Left colon (tissue), 2 donors: ENCODE results near the gene SLIT3. TPM values are rescaled to one million over a fixed set of nuclear protein-coding genes. Genes with fewer than 3 reads are reported as not detected.

Experiments used
- ATAC-seq: fragments of 200-7000 bp; cut with Tn5 transposase; one replicate; pipeline ENCODE4 v1.9.1; 2020; ENCODE audit warnings: mild to moderate bottlenecking, moderate library complexity
- DNase-seq, 2 donors: peaks; one replicate each; pipeline ENCODE4 v3.0.0-alpha.2; 2020
- intact Hi-C, 2 donors: fragments of 100-400 bp; cut with DNase I in 1 of 2; cut with micrococcal nuclease in 1 of 2; formaldehyde crosslinking; loops; one replicate each; pipeline versions ENCODE4 v1.11.2 to v1.14.0; 2022; cut with DNase I, micrococcal nuclease
- total RNA-seq, 2 donors: library from RNA; stranded (reverse); fragmentation: NEBNext Ultra II Directional; extraction: Animal tissue kit (Norgen Biotek cat#: 25700); gene quantifications; one replicate each; pipeline ENCODE4 v1.2.1, GENCODE V29; 2021
- donor health status: DM: no; HTN: no; CAD: no.
- donor health status: DM: yes; HTN: yes; CAD: no.

The SLIT3 gene
- total RNA-seq, 2 donors from 2014 or later = 6.1 to 15.7 TPM

DNA sequence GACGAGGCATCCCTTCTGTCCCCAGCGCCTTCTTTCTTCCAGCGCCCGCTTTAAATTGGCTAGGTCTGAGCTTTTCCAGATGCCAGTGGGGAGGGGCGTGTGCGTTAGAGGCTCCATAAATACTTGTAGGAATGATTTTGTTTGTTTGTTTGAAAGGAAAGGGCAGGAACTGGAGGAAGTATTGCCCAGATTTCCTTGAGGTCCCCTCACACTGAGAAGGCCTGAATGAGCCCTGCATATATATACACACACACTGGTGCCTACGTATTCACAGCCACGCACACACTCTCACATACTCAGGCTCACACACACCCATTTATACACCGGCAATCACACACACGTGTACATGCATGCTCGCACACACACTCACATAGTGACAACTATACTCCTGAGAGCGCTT is 1.0 kb upstream of the SLIT3 start:
- DNase-seq = no peak
- intact Hi-C loops = loop anchor here in 1 of 2 donors (2.0 kb wide), 1 partner anchor 315 kb away; no protein-coding TSS in a partner anchor
- no peak for ATAC-seq

DNA sequence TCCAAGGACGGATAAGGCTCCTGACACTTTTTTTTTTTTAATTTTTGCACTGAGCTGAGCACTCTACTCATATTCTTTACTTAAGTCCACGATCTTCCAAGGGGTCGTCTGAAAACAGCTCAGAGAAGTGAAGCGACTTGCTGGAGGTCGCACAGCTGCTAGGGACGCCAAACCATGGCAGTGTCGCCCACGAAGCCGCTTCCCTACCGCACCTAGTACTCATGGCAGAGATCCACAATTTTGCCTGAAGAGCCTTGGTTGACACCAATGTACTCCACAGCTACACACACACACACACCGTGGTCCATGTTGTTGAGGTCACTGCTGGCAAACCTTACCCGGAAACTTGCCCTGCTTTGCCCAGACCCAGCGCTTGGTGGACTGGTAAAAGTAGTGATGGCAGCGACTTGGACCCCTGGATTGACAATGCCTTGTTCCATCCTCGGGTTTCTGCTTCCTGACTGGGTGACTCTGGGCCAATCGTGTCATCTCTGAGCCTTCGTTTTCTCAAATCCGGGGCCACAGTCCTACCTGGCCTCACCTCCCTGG is 521 bp upstream of the SLIT3 start:
- DNase-seq (no peak), ATAC-seq (no peak)
- intact Hi-C loops = no loop called here

GRCh38 chr5:169299663-169300467 is 1.1 kb downstream of the SLIT3 start:
- intact Hi-C loops = no loop called here
- DNase-seq = no peak
- no peak for ATAC-seq

GRCh38 chr5:169299191-169299662 is 1.7 kb downstream of the SLIT3 start:
- intact Hi-C loops = no loop called here
- ATAC-seq = no peak
- no peak for DNase-seq

- ATAC-seq (no peak), DNase-seq (no peak)
- intact Hi-C loops = no loop called here
Measured at GRCh38 chr5:169298193-169298592, 2.7 kb downstream of the SLIT3 start.

DNA sequence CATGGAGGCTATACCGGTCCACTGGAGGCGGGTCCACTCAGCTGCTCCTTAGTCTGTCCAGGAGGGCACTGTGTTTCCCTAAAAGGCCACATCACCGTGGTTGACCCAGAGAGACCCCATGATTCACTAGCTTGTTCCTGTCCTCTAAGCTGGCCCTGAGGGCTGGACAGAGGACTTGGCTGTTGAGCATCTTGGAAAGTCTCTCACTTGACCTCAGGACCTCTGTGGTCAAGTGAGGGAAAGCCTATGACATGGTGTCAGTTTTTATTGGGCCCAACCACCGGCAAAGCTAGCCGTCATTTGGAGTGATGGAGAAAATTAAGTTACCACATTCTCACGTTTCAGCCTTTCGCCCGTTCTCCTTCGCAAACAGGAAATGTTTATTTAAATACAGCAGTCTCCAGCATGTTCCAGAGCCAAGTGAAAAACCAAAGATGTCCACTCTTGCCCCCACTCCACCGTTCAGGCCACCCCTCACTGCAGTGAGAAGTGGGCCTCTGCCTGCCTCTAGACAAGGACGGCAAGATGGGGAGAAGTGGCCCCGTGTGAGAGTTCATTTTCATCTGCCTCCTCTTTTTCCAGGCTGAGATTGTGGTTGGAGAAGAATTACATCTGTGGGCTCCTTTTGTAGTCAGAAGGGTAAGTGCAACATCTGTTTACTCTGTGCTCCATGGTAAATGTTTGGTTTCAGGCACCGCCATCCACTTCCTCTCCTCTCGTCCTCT is 4.4 kb downstream of the SLIT3 start:
- DNase-seq (no peak), ATAC-seq (no peak)
- intact Hi-C loops = no loop called here

- ATAC-seq = no peak
Measured at GRCh38 chr5:169295306-169295705, 5.6 kb downstream of the SLIT3 start.

DNA sequence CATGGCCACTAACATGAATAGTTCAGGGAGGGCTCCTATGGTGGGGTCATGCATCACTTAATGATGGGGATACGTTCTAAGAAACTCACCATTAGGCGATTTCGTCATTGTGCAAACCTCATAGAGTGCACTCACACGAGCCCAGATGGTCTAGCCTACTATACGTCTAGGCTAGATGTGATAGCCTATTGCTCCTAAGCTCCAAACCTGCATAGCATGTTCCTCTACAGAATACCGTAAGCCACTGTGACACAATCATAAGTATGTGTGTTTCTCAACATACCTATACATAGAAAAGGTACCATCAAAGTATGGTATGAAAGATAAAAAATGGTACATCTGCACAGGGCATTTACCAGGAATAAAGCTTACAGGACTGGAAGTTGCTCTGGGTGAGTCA is 6.3 kb downstream of the SLIT3 start:
- no peak for ATAC-seq
- DNase-seq = no peak
- intact Hi-C loops = no loop called here

More at GRCh38 chr5:169295306-169295705, 5.6 kb downstream of the SLIT3 start:
- DNase-seq = no peak
- intact Hi-C loops = no loop called here

DNA sequence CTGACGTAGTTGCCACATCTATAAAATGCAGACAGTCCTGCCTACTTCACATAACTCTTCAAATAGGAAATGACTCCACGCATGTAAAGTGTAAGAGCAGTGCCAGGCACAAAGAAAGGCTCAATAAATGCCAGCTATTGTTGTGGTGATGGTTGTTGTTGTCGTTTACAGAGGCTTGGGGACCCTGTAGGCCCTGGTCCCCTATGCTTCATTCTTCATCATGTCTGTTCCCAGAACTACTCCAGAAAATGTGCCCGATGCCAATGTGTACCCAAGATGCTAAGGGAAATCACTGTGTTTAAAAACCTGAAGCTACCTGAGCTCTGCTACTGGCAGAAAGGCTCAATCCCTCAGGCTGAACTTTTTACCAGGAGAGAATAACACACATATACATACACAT is 9.1 kb downstream of the SLIT3 start:
- DNase-seq = no peak
- intact Hi-C loops = no loop called here
- no peak for ATAC-seq

DNA sequence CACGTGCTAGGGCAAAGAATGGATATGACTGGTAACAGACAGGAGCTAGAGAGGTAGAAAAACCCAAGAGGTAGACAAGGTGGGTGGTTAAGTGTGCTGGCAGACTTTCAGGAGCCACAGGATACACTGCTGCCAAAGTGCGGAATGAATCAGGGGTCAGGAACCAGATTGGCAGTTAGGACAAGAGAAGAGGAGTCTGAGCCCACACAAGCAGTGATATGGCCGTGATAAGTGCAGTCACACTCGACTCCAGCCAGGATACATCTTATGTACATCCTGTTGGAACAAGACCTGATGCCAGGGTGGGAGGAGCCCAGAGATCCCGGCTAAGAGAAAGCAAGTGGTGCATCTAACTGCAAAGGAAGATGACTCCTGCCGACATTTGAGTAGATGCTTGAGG is 10.0 kb downstream of the SLIT3 start:
- DNase-seq (no peak), ATAC-seq (no peak)
- intact Hi-C loops = no loop called here

DNA sequence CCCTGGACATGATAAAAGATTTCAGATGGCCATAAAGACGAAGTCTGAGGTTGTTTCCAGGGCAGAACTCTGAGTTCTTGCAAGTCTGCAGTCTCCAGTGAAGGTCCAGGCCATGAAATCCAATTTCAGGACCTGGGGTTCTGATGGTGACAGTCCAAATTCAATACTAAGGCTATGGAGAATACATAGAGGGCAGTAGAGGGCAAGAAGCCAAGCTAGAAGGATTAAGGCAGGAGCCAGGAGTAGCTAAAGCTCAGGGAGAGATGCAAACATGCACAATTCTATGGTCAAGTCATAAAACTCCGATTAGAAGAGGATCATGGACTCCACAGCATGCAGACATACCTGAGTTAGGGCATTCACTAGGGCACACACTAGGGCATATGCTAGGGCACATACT is 11.4 kb downstream of the SLIT3 start:
- no peak for ATAC-seq
- no peak for DNase-seq
- intact Hi-C loops = no loop called here

GRCh38 chr5:169288066-169288930 is 12.6 kb downstream of the SLIT3 start:
- ATAC-seq = no peak
- intact Hi-C loops = no loop called here
- no peak for DNase-seq

- intact Hi-C loops = no loop called here
- ATAC-seq = no peak
- DNase-seq = no peak
Measured at GRCh38 chr5:169287529-169287928, 13.4 kb downstream of the SLIT3 start.

GRCh38 chr5:169286572-169287300 is 14.2 kb downstream of the SLIT3 start:
- no peak for DNase-seq
- intact Hi-C loops = no loop called here
- ATAC-seq = no peak

DNA sequence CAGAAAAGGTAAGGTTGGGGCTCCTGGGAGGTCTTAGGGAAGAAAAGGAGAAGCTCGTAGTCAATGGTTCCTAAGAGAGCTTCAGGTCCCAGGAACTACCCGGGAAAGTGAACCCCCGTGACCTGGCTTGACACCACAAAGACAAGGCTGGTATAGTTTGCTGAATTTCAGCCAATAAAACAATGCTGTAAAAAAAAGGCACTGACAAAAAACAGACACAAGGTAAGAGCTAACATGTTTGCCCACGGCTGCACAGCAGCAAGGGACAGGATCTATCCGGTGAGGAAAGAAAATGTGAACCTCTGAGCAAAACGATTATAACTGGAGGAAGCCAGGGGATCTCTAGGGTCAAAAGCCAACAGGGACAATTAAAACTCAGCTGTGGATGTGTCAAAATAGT is 17.1 kb downstream of the SLIT3 start:
- no peak for ATAC-seq
- intact Hi-C loops = no loop called here

GRCh38 chr5:169281625-169282024 is 19.3 kb downstream of the SLIT3 start:
- DNase-seq (no peak), ATAC-seq (no peak)
- intact Hi-C loops = no loop called here

More for the DNA sequence above, 17.1 kb downstream of the SLIT3 start:
- no peak for DNase-seq

GRCh38 chr5:169280696-169281095 is 20.2 kb downstream of the SLIT3 start:
- ATAC-seq = no peak
- intact Hi-C loops = no loop called here
- DNase-seq = no peak

DNA sequence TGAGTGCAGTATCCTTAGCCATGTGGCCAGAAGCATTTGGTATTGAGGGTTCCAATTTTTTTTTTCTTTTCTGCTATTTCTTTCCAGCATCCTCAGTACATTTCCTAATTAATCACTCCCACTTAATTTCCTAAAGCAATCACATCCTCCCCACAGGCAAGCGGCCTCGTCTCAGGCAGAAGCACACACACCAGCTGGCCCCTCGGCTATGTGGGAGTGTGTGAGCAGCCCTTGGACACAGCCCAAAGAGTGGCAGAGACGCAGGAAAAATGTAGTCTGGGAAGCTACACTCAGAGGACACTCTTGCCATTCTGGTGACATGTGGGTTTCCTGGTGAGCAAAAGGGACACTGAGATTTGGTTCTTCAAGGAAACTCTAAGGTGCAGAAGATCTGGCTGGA is 20.7 kb downstream of the SLIT3 start:
- DNase-seq (no peak), ATAC-seq (no peak)
- intact Hi-C loops = no loop called here
